Endothelial cell of umbilical vein (primary cell): ENCODE results near the gene COPS9. TPM values are rescaled to one million over a fixed set of nuclear protein-coding genes. Genes with fewer than 3 reads are reported as not detected.

Source experiments
- BruUV-seq: library from RNA; stranded (reverse); fragments of 400-500 nt; replicated peaks from 2 replicates; lab custom pipeline; 2021; lab: Mats Ljungman, UMichigan
- CTCF ChIA-PET: fragments of 300-600, 350-600 bp; sonication (Branson Sonifier 250); formaldehyde crosslinking; loops from one replicate; lab custom pipeline; 2021; ENCODE audit warnings: antibody characterized with exemption, inconsistent platforms; lab: Charles Lee
- POLR2A ChIA-PET: fragments of 300-600, 350-600 bp; sonication (Branson Sonifier 250); formaldehyde crosslinking; loops from one replicate; lab custom pipeline; 2021; ENCODE audit warnings: antibody characterized with exemption, inconsistent platforms; lab: Charles Lee
- DNase-seq: peaks from one replicate; pipeline ENCODE4 v3.0.0-alpha.2; 2011; ENCODE audit warnings: low read depth, low spot score
- FAIRE-seq: peaks from 2 replicates; lab custom pipeline; 2011; peaks lifted over from hg19 to GRCh38; lab: Jason Lieb, UNC
- H2AFZ ChIP-seq: 2 replicates; pipeline ENCODE4 v1.6.0; 2012; ENCODE audit warnings: low read depth, low read length, control low read depth, inconsistent platforms
- H3K27ac ChIP-seq: 2 replicates; pipeline ENCODE4 v1.5.1; 2011; ENCODE audit warnings: low read depth, mild to moderate bottlenecking, control low read depth, low read length, moderate library complexity; ENCODE audit not compliant: insufficient read depth
- H3K27me3 ChIP-seq, 2 experiments: 2 replicates each; pipeline versions ENCODE4 v1.6.0 to v1.6.1; 2011; ENCODE audit warnings: low read length in 2 of 2, mixed read lengths in 1 of 2; ENCODE audit not compliant: control insufficient read depth in 2 of 2, insufficient read depth in 2 of 2
- H3K36me3 ChIP-seq, 2 experiments: 2 replicates in 1 of 2; 3 replicates in 1 of 2; pipeline ENCODE4 v1.5.1; 2011; ENCODE audit warnings: low read length in 2 of 2, mild to moderate bottlenecking in 1 of 2, moderate library complexity in 1 of 2; ENCODE audit not compliant: control insufficient read depth in 2 of 2, insufficient read depth in 2 of 2; ENCODE audit errors: extremely low read depth in 1 of 2
- H3K4me1 ChIP-seq: 3 replicates; pipeline ENCODE4 v1.5.1; 2011; ENCODE audit warnings: mild to moderate bottlenecking, low read length; ENCODE audit not compliant: control insufficient read depth, insufficient read depth; ENCODE audit errors: extremely low read depth
- H3K4me2 ChIP-seq: 2 replicates; pipeline ENCODE4 v1.6.1; 2011; ENCODE audit warnings: low read length, control low read depth, mixed read lengths; ENCODE audit not compliant: insufficient read depth
- H3K4me3 ChIP-seq, 3 experiments: fragments of 200-600 bp in 1 of 3; sonication (generic), shearing (Covaris generic) in 1 of 3; replicated peaks in 1 of 3; 2 replicates each; pipeline ENCODE4 v1.5.1; 2011 to 2016; ENCODE audit warnings: control low read depth in 3 of 3, low read length in 3 of 3, mild to moderate bottlenecking in 2 of 3, inconsistent platforms in 1 of 3, low read depth in 1 of 3, moderate library complexity in 1 of 3; ENCODE audit not compliant: insufficient read depth in 1 of 3
- H3K79me2 ChIP-seq: 2 replicates; pipeline ENCODE4 v1.6.0; 2012; ENCODE audit warnings: low read length, inconsistent platforms; ENCODE audit not compliant: control insufficient read depth, insufficient read depth
- H3K9ac ChIP-seq: replicated peaks from 2 replicates; pipeline ENCODE3; 2011; ENCODE audit warnings: low read length, control low read depth; ENCODE audit not compliant: insufficient read depth; ENCODE audit errors: extremely low read depth
- H3K9me1 ChIP-seq: replicated peaks from 3 replicates; pipeline ENCODE4 v1.6.0; 2011; ENCODE audit warnings: mild to moderate bottlenecking, low read length; ENCODE audit not compliant: control insufficient read depth, insufficient read depth; ENCODE audit errors: extremely low read depth
- H3K9me3 ChIP-seq: replicated peaks from 2 replicates; pipeline ENCODE4 v1.5.1; 2012; ENCODE audit warnings: low read length, inconsistent platforms; ENCODE audit not compliant: control insufficient read depth, insufficient read depth
- H4K20me1 ChIP-seq: replicated peaks from 2 replicates; pipeline ENCODE3; 2011; ENCODE audit warnings: mild to moderate bottlenecking, low read length; ENCODE audit not compliant: control insufficient read depth, insufficient read depth; ENCODE audit errors: extremely low read depth
- EZH2 ChIP-seq: IDR thresholded peaks from 2 replicates; pipeline ENCODE4 v1.6.1; 2012; ENCODE audit warnings: borderline replicate concordance, low read depth, mild to moderate bottlenecking, moderate library complexity, low read length, inconsistent platforms; ENCODE audit not compliant: severe bottlenecking
- FOS ChIP-seq: IDR thresholded peaks from 2 replicates; pipeline ENCODE4 v1.6.1; 2011; ENCODE audit warnings: mild to moderate bottlenecking, low read length, moderate library complexity, borderline replicate concordance; ENCODE audit not compliant: insufficient read depth
- JUN ChIP-seq: IDR thresholded peaks from 2 replicates; pipeline ENCODE4 v1.6.1; 2011; ENCODE audit warnings: borderline replicate concordance, low read depth; ENCODE audit not compliant: insufficient read length, insufficient read depth
- MYC ChIP-seq: IDR thresholded peaks from one replicate; pipeline ENCODE4 v1.6.1; 2011; ENCODE audit warnings: mild to moderate bottlenecking, low read depth, low read length
- POLR2A ChIP-seq: IDR thresholded peaks from 2 replicates; pipeline ENCODE4 v1.6.1; 2012; ENCODE audit warnings: low read depth, mild to moderate bottlenecking, control low read depth, low read length
- POLR2AphosphoS5 ChIP-seq: IDR thresholded peaks from 2 replicates; pipeline ENCODE4 v1.6.1; 2012; ENCODE audit warnings: low read depth, mild to moderate bottlenecking, control low read depth, low read length, moderate library complexity; ENCODE audit not compliant: insufficient read depth
- dilution Hi-C: fragments of 300-500 bp; cut with MboI; formaldehyde crosslinking; loops from one replicate; pipeline ENCODE4 v1.15.0; 2019; ENCODE audit warnings: low sequenced_read_pairs; ENCODE audit not compliant: extremely low pct_ligation_motif_present
- intact Hi-C: fragments of 100-400 bp; cut with micrococcal nuclease; formaldehyde crosslinking; loops from one replicate; pipeline ENCODE4 v1.10.0; 2022
- polyA plus RNA-seq, 4 experiments: library from polyadenylated mRNA; depleted of rRNA in 3 of 4; stranded (reverse) in 3 of 4; unstranded in 1 of 4; fragments of >200 nt; gene quantifications; 2 replicates each; pipeline versions ENCODE4 v1.2.1 to v1.2.3, GENCODE V29; 2011 to 2012; ENCODE audit warnings: missing spikeins in 1 of 4
- total RNA-seq: library from RNA; stranded (reverse); gene quantifications from 2 replicates; pipeline ENCODE4 v1.2.3, GENCODE V29; 2021
- TF ChIP-seq, protein P1 (sequence below): IDR thresholded peaks from 2 replicates; pipeline ENCODE4 v1.6.1; 2011; ENCODE audit not compliant: insufficient read depth, insufficient read length
- TF ChIP-seq, protein P2 (sequence below), 2 donors: IDR thresholded peaks; 1 replicate in 1 of 2; 2 replicates in 1 of 2; pipeline ENCODE4 v1.5.1; 2011; ENCODE audit warnings: low read length in 2 of 2, mild to moderate bottlenecking in 2 of 2, moderate library complexity in 2 of 2, control low read depth in 1 of 2, inconsistent platforms in 1 of 2, low read depth in 1 of 2; ENCODE audit not compliant: insufficient read depth in 1 of 2; ENCODE audit errors: extremely low read depth in 1 of 2

COPS9 gene
- total and polyA plus RNA-seq, 2 donors (not counting 3 experiments of a cell fraction or from before 2014, with no cell fraction given), result 196 to 361 TPM

DNA sequence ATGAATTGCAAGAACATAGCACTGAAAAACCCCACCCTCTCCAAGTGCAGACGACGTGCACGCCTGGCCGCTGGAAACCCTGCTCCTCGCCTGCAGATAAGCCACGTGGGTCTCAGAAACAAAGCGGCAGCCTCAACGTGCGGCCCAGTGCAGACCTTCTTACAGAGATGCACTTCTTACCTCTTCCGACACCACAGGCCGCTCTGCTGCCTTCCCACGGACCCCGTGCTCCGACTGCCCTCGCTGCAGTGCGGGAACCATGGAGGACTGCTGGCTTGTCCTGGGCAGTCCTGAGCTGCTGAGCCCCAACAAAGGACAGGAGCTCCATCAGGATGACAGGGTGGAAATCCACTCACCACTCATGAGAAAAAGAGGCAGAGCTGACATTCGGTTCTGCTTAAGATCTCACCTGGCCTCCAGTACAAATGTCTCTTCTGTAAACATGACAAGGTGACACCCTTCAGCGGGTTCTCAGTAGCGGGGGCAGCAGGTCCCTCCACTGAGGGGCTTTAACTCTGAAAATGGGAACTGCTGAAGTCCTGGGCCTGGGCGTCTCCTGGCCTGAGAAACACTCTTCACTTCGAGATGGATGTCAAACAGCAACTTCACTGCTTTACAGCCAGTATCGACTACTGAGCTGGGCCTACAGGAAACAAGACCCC is 6.2 kb downstream of the COPS9 start:
- TF ChIP-seq, protein P1, sequence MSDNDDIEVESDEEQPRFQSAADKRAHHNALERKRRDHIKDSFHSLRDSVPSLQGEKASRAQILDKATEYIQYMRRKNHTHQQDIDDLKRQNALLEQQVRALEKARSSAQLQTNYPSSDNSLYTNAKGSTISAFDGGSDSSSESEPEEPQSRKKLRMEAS, result no peak
- TF ChIP-seq POLR2A, result no peak
- TF ChIP-seq MYC, result no peak
- no peak for TF ChIP-seq POLR2AphosphoS5
- no peak for TF ChIP-seq FOS
- no peak for TF ChIP-seq EZH2
- H3K36me3 ChIP-seq, result peaks cover 10 to 43% of the 10 kb centered on the region in 2 experiments
- FAIRE-seq (no peak), DNase-seq (no peak)
- intact Hi-C loops (no loop called here), dilution Hi-C loops (no loop called here)
- no peak overlapping the region for H2AFZ ChIP-seq
- H3K27me3 ChIP-seq, result no peaks in the 10 kb centered on the region
- H3K9me1 ChIP-seq, result no peaks in the 10 kb centered on the region
- no peak overlapping the region for H3K4me2 ChIP-seq
- no peak overlapping the region for H3K27ac ChIP-seq
- H4K20me1 ChIP-seq, result no peaks in the 10 kb centered on the region
- BruUV-seq, result no TSS peak
- ChIA-PET POLR2A (interaction anchor here (0.6 kb wide), 1 partner anchor 49 kb away, joined by 3 read pairs; no protein-coding TSS in a partner anchor), CTCF (interaction anchor here (1.1 to 1.9 kb wide), 3 partner anchors 11 to 69 kb away, joined by 3 to 5 read pairs (median 4); partner anchors contain the start of gene OTOS)
- no peak overlapping the region for H3K9ac ChIP-seq
- no peak overlapping the region for H3K4me3 ChIP-seq
- no peaks in the 10 kb centered on the region for H3K9me3 ChIP-seq
- H3K79me2 ChIP-seq, result peaks cover 11% of the 10 kb centered on the region
- H3K4me1 ChIP-seq, result peaks cover 2% of the 10 kb centered on the region

DNA sequence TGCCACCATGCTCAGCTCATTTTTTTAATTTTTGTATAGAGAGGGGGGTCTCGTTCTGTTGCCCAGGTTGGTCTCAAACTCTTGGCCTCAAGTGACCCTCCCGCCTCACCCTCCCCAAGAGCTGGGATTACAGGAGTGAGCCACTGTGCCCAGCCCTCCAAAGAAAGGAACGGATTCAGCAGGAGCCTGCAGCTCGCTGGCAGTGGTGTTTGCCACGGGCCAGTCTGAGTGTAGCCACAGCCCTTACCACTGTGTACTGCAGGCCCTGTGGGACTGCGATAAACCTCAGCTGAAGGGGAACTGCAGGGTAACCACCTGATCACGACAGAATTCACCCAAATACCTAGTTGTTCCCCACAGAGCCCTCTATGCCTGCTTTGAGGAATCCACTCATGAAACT is 6.8 kb downstream of the COPS9 start:
- intact Hi-C loops, result no loop called here
- no peaks in the 10 kb centered on the region for H3K9me1 ChIP-seq
- TF ChIP-seq JUN, result no peak
- no peak for TF ChIP-seq MYC
- TF ChIP-seq FOS, result no peak
- TF ChIP-seq EZH2, result no peak
- no peak for TF ChIP-seq POLR2AphosphoS5
- TF ChIP-seq, protein P2, sequence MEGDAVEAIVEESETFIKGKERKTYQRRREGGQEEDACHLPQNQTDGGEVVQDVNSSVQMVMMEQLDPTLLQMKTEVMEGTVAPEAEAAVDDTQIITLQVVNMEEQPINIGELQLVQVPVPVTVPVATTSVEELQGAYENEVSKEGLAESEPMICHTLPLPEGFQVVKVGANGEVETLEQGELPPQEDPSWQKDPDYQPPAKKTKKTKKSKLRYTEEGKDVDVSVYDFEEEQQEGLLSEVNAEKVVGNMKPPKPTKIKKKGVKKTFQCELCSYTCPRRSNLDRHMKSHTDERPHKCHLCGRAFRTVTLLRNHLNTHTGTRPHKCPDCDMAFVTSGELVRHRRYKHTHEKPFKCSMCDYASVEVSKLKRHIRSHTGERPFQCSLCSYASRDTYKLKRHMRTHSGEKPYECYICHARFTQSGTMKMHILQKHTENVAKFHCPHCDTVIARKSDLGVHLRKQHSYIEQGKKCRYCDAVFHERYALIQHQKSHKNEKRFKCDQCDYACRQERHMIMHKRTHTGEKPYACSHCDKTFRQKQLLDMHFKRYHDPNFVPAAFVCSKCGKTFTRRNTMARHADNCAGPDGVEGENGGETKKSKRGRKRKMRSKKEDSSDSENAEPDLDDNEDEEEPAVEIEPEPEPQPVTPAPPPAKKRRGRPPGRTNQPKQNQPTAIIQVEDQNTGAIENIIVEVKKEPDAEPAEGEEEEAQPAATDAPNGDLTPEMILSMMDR (IDR thresholded peaks at IDR 0.05; ENCODE audit: extremely low read depth in 1 of 2, insufficient read depth in 1 of 2, low read depth in 1 of 2, low read length in 2 of 2), result no peak
- dilution Hi-C loops, result no loop called here
- DNase-seq (no peak), FAIRE-seq (no peak)
- no peaks in the 10 kb centered on the region for H3K27me3 ChIP-seq
- ChIA-PET CTCF (interaction anchor here (0.6 to 1.9 kb wide), 6 partner anchors 11 to 194 kb away, joined by 3 to 5 read pairs (median 4); partner anchors contain the start of gene OTOS), POLR2A (interaction anchor here (0.6 kb wide), 1 partner anchor 48 kb away, joined by 3 read pairs; no protein-coding TSS in a partner anchor)
- no peak overlapping the region for H3K9ac ChIP-seq
- no peak overlapping the region for H3K27ac ChIP-seq
- H3K9me3 ChIP-seq, result no peaks in the 10 kb centered on the region
- H4K20me1 ChIP-seq, result no peaks in the 10 kb centered on the region
- H3K79me2 ChIP-seq, result peaks cover 5% of the 10 kb centered on the region
- no TSS peak for BruUV-seq
- no peak overlapping the region for H3K4me2 ChIP-seq
- H2AFZ ChIP-seq, result no peak overlapping the region
- no peak overlapping the region for H3K4me3 ChIP-seq
- peaks cover 10 to 43% of the 10 kb centered on the region in 2 experiments for H3K36me3 ChIP-seq
- H3K4me1 ChIP-seq, result no peaks in the 10 kb centered on the region
